AG09309 (cell line): Measurements from ENCODE around the gene COG4.
A peak's percentile ranks its signal among the peaks of the same experiment; 100 is the strongest.

Experiments used
- DNase-seq: peaks from one replicate; pipeline ENCODE4 v3.0.0-alpha.2; 2010; ENCODE audit warnings: low read depth
- H3K4me3 ChIP-seq: 2 replicates; pipeline ENCODE4 v1.5.1; 2011; ENCODE audit warnings: mild to moderate bottlenecking, low read depth, low read length, moderate library complexity; ENCODE audit not compliant: control insufficient read depth
- TF ChIP-seq, protein P1 (sequence below): IDR thresholded peaks from 2 replicates; pipeline ENCODE4 v1.5.1; 2011; ENCODE audit warnings: mild to moderate bottlenecking, low read depth, low read length, inconsistent platforms; ENCODE audit not compliant: insufficient read depth, control insufficient read depth; ENCODE audit errors: missing control alignments

Gene COG4

DNA sequence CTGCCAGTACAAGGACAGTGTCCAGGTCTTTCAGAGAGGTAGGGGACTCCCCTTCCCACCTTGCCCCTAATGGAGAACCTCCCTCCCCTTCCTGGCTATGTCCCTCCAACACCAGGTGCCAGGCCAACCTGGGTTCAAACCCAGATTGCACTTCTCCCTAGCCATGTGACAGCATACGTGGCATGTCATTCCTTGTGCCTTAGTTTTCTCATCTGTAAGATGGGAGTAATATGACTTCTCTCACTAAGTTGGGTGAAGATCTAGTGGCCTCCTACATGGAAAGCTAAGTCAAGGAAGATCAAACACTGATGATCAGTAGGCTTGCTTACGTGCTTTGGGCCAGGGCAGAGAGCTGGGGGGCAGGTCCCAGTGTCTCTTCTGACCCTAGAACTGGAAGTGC, 60.1 kb downstream of the COG4 start:
- DNase-seq = no peak
- TF ChIP-seq, protein P1, sequence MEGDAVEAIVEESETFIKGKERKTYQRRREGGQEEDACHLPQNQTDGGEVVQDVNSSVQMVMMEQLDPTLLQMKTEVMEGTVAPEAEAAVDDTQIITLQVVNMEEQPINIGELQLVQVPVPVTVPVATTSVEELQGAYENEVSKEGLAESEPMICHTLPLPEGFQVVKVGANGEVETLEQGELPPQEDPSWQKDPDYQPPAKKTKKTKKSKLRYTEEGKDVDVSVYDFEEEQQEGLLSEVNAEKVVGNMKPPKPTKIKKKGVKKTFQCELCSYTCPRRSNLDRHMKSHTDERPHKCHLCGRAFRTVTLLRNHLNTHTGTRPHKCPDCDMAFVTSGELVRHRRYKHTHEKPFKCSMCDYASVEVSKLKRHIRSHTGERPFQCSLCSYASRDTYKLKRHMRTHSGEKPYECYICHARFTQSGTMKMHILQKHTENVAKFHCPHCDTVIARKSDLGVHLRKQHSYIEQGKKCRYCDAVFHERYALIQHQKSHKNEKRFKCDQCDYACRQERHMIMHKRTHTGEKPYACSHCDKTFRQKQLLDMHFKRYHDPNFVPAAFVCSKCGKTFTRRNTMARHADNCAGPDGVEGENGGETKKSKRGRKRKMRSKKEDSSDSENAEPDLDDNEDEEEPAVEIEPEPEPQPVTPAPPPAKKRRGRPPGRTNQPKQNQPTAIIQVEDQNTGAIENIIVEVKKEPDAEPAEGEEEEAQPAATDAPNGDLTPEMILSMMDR = no peak
- H3K4me3 ChIP-seq = no peak overlapping the region

DNA sequence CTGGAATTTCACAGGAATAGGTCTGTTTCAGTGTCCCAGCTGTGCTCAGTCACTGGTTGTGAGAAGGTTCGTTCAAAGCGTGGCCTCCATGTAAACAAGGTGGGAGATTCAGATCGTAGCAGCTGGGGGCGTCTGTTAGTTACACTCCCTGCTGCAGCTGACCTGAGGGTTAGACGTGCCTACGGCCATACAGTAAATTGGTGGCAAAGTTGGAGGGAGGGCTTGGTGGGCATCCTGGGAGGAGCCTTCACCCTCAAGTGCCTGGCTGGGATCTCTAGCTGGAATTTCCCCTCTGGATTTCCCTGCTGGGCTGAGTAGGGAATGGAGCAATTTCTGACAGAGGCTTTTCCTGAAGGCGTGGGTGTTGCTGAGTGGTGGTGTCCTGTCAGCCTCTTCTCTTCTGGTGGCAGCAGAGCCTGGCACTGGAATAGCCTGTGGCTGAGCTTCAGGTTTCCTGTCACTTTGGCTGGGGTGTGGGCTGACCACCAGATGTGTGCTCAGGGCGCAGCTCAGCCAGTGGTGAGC, 62.6 kb downstream of the COG4 start:
- TF ChIP-seq, protein P1 = no peak
- no peak for DNase-seq
- H3K4me3 ChIP-seq = no peak overlapping the region

DNA sequence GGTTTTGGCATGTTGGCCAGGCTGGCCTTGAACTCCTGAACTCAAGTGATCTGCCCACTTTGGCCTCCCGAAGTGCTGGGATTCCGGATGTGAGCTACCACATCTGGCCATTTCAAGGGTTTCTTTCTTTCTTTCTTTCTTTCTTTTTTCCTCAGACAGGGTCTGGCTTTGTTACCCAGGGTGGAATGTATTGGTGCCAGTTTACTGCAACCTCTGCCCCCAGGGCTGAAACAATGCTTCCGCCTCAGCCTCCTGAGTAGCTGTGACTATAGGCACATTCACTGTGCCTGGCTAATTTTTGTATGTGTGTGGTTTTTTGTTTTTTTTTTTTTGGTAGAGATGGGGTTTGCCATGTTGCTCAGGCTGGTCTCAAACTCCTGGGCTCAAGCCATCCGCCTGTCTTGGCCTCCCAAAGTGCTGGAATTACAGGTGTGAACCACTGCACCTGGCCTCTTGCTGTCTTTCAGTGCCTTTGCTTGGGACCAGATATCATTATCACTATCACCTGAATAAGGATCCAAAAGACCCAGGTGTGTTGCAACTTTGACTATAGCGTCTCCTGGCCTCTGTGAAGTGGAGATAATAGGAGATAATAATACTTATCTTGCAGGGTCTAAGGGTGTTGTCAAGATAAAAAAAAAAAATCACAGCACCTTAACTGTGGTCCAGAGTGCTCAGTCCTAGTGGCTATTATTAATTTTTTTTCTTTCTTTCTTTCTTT, 65.7 kb downstream of the COG4 start:
- TF ChIP-seq, protein P1 = no peak
- H3K4me3 ChIP-seq = no peak overlapping the region
- no peak for DNase-seq

DNA sequence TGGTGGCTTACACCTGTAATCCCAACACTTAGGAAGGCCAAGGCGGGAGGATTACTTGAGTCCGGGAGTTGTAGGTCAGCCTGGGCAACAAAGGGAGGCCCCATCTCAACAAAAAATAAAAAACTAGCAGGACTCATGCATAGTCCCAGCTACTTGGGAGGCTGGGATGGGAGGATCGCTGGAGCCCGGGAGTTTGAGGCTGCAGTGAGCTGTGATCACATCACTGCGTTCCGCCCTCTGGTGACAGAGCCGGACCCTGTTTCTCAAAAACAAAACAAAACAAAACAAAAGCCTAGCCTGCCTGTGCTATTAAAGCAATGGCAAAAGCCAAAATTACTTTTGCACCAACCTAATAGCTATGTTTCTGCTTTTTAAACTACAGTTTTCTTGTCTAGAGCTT, 67.4 kb downstream of the COG4 start:
- no peak for DNase-seq
- TF ChIP-seq, protein P1 = no peak
- no peak overlapping the region for H3K4me3 ChIP-seq

DNA sequence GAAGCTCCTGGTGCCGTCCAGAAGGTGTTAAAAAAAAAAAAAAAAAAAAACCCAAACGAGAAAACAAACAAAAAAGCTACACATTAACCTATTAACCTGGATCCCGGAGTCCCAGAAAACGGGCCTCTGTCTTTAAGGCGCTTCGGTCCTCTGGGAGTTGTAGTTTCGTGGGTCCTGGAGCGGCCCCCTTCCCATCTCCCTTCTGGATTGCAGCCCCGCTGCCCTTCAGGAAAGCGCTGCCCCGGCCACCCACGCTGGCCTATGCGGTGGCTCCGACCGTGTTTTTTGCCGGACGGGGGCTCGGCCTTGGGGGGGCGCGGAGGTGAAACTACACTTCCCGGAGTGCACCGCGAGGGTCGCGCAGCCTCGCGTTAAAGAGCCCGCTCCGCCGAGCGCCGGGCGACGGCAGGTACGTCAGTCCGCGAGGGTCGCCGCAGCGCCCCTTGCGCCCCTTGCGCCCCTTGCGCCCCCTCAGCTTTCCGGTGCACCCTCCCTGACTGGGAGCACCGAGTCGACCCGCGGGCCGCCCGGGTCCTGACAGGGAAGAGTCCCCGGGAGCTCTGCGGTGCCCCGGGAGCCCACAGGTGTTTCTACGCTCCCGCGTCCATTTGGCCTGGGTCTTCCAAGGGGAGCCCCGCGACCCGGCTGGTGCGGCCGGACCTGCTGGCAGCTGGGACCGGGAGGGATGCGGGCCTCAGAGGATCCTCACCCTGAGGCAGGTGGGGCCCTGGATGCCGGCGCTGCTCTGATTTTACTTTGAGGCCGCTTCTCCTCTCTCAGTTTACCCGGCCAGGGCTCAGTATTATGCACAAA, 68.9 kb downstream of the COG4 start, which contains the start of gene FCSK:
Gene FCSK (plus strand): TSS at position 374 of the 813 bp plus-strand sequence. CDS start 8,596 bp downstream, outside the sequence.
- TF ChIP-seq, protein P1 = no peak
- no peak for DNase-seq
- H3K4me3 ChIP-seq = peak within 1 kb of the TSS; percentile 85

DNA sequence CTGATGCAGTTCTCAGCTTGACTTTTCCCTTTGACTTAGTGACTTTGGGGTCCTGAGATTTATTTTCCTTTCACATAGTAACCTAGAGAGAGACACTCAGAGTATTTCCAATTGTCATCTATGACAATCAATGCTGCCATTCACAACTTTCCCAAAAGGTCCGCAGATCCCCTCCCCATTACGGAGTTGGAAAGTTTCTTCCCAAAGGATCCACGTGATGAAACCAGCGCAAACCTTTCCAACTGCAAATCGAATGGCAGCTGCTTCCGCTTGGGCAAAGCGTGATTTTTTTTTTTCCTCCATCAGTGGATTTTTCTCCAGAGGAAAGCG, 69.5 kb downstream of the COG4 start:
- no peak for DNase-seq
- TF ChIP-seq, protein P1 = no peak
- H3K4me3 ChIP-seq = peak overlapping the region; percentile 85
